SW 1271 (cell line): Measurements from ENCODE around the gene TLE2.

Source experiments
- DNase-seq, 2 experiments: peaks; one replicate each; lab custom pipeline; 2025; lab: John Stamatoyannopoulos, UW

Gene TLE2

GRCh38 chr19:3036119-3036976 lies 7.3 kb upstream of the TLE2 start:
- DNase-seq = peak; percentile 41 to 86

- peak; percentile 93 to 96 for DNase-seq
Observed at GRCh38 chr19:3035542-3036118, 6.5 kb upstream of the TLE2 start.

GRCh38 chr19:3034656-3035541 lies 5.8 kb upstream of the TLE2 start:
- DNase-seq = no peak

GRCh38 chr19:3034406-3034655 lies 5.3 kb upstream of the TLE2 start:
- no peak for DNase-seq

GRCh38 chr19:3033595-3034405 lies 4.7 kb upstream of the TLE2 start:
- no peak for DNase-seq

GRCh38 chr19:3031607-3031867 lies 2.5 kb upstream of the TLE2 start:
- DNase-seq = no peak

GRCh38 chr19:3028305-3029064 lies 595 bp downstream of the TLE2 start:
- DNase-seq = no peak

- no peak for DNase-seq
Observed at GRCh38 chr19:3027981-3028304, 1.1 kb downstream of the TLE2 start.

GRCh38 chr19:3027292-3027691 lies 1.8 kb downstream of the TLE2 start:
- DNase-seq = no peak

- no peak for DNase-seq
Observed at GRCh38 chr19:3026768-3027167, 2.3 kb downstream of the TLE2 start.

GRCh38 chr19:3025549-3025886 lies 3.6 kb downstream of the TLE2 start:
- no peak for DNase-seq

GRCh38 chr19:3024870-3025548 lies 4.1 kb downstream of the TLE2 start:
- DNase-seq = no peak

- DNase-seq = no peak
Observed at GRCh38 chr19:3024509-3024869, 4.6 kb downstream of the TLE2 start.

GRCh38 chr19:3020321-3020960 lies 8.6 kb downstream of the TLE2 start:
- no peak for DNase-seq

- no peak for DNase-seq
Observed at GRCh38 chr19:3019211-3019854, 9.7 kb downstream of the TLE2 start.

- DNase-seq = no peak
Observed at GRCh38 chr19:3017923-3018322, 11.2 kb downstream of the TLE2 start.

- no peak for DNase-seq
Observed at GRCh38 chr19:3015126-3016057, 13.7 kb downstream of the TLE2 start.

- no peak for DNase-seq
Observed at GRCh38 chr19:3014135-3014534, 14.9 kb downstream of the TLE2 start.

- DNase-seq = no peak
Observed at GRCh38 chr19:3013263-3013725, 15.8 kb downstream of the TLE2 start.
